ENCODE data around the gene RIOK1. TPM values are rescaled to one million over a fixed set of nuclear protein-coding genes. Genes with fewer than 3 reads are reported as not detected.

Gene RIOK1
- total and polyA plus RNA-seq, 7 donors = 8.5 to 27.7 (median 22.0) TPM

DNA sequence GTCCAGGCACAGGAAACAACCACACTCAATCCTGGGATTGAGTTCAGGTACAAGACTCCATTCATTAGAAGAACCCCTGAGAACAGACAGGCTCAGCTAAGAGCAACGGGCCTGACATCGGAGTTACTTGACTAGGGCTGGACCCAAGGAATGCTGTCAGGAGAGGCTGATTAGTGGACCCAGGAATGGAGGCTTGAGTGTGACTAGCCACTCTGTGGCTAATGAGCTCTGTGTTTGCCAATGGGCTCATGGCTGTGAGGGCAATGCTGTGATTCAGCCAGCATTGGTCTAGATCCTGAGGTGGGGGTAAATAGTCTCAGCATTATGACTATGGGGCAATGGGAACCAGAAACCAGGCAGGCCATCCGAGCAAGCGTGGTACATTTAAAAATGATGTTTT lies 71.8 kb downstream of the RIOK1 start:
- TF ChIP-seq, protein P1, sequence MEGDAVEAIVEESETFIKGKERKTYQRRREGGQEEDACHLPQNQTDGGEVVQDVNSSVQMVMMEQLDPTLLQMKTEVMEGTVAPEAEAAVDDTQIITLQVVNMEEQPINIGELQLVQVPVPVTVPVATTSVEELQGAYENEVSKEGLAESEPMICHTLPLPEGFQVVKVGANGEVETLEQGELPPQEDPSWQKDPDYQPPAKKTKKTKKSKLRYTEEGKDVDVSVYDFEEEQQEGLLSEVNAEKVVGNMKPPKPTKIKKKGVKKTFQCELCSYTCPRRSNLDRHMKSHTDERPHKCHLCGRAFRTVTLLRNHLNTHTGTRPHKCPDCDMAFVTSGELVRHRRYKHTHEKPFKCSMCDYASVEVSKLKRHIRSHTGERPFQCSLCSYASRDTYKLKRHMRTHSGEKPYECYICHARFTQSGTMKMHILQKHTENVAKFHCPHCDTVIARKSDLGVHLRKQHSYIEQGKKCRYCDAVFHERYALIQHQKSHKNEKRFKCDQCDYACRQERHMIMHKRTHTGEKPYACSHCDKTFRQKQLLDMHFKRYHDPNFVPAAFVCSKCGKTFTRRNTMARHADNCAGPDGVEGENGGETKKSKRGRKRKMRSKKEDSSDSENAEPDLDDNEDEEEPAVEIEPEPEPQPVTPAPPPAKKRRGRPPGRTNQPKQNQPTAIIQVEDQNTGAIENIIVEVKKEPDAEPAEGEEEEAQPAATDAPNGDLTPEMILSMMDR (IDR thresholded peaks at IDR 0.05) = no peak
- no peaks in the 10 kb centered on the region for H3K36me3 ChIP-seq (ENCODE audit: insufficient read depth in 1 of 2, low read depth in 1 of 2)
- ATAC-seq (no peak), DNase-seq (no peak)
- no peaks in the 10 kb centered on the region for H3K4me1 ChIP-seq
- intact Hi-C loops (cut with DNase I) = no loop called here
- no peak overlapping the region for H3K27ac ChIP-seq
- H3K27me3 ChIP-seq (ENCODE audit: insufficient read depth in 3 of 3, low read length in 2 of 3) = no peaks in the 10 kb centered on the region
- H3K9me3 ChIP-seq = no peaks in the 10 kb centered on the region
- 77 to 81% (median 80%) methylated on average over 4 of the region's 4 CpGs for WGBS, 3 donors
- no peak overlapping the region for H3K4me3 ChIP-seq

DNA sequence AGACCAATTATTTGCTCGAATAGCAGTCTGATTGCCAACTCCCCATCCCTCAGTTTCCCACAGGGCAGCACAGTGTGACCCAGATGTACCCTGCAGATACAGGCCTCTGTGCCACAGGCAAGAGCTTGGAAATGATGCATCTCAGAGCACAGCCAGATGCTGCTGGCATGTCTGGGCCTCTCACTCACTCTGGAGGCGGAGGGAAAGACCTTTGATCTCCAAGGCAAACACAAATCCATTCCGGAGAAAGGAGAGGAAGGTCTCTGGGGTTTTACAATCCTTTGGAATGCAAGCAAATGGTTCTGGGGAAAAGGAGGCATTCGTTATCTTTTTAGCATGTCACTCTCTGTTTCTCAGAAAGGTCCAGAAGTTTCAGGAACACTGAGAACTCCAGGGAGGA lies 74.2 kb downstream of the RIOK1 start:
- intact Hi-C loops (cut with DNase I) = no loop called here
- H3K27me3 ChIP-seq (ENCODE audit: insufficient read depth in 3 of 3, low read length in 2 of 3) = no peaks in the 10 kb centered on the region

DNA sequence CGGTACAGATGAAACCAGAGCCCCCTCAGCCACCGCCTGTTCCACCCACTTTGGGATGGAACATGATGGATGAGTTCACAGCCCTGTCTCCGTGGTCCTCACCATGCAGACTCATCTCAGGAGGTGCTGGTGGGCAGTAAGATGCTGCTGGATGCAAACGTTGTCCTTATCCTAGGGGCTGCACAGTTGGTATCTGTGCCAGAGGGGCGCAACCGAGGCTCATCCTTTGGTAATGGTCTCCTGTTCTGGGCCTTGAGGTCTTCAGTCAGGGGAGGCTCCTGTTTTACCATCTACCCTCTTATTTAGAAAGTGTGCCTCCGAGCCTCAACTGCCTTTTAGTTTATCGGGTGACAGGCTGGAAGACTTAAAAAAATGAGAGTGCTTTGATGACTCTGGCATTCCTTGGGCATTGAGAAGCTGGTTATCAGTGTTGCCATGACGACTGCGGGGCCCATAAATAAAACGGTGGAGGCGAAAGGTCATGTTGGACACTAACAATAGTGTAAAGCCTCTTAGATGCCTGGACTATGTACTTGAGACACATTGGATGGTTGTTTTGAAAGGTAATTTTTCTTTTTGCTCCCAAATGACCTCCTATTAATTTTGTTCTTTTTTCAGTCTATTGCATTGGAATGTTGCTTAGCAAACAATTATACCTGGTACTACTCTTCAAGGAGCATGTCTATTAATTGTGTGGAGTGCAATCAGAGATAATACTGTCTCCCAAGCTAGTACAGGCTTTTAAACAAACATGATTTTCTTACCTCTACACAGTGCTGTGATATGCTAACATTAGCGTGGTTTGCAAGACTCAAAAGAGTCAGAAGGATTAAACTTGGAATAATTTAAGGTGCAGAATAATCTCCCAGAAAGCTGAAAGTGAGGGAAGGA lies 77.6 kb downstream of the RIOK1 start:
- H3K27me3 ChIP-seq (ENCODE audit: insufficient read depth in 3 of 3, low read length in 2 of 3) = no peaks in the 10 kb centered on the region
- ATAC-seq = no peak
- no peak overlapping the region for H3K27ac ChIP-seq

More for the DNA sequence above, 74.2 kb downstream of the RIOK1 start:
- Histone ChIP-seq H3K4me3 (no peak overlapping the region), H3K9me3 (no peaks in the 10 kb centered on the region), H3K36me3 (ENCODE audit: insufficient read depth in 1 of 2, low read depth in 1 of 2) (no peaks in the 10 kb centered on the region), H3K27ac (no peak overlapping the region), H3K4me1 (no peaks in the 10 kb centered on the region)
- ATAC-seq (no peak), DNase-seq (no peak)
- TF ChIP-seq, protein P1 (IDR thresholded peaks at IDR 0.05) = no peak
- 18 to 26% (median 25%) methylated on average over 4 of the region's 4 CpGs for WGBS, 3 donors

More for the DNA sequence above, 77.6 kb downstream of the RIOK1 start:
- TF ChIP-seq, protein P1 (IDR thresholded peaks at IDR 0.05) = no peak
- no peak overlapping the region for H3K4me3 ChIP-seq
- H3K36me3 ChIP-seq (ENCODE audit: insufficient read depth in 1 of 2, low read depth in 1 of 2) = no peaks in the 10 kb centered on the region
- intact Hi-C loops (cut with DNase I) = no loop called here
- no peaks in the 10 kb centered on the region for H3K9me3 ChIP-seq
- H3K4me1 ChIP-seq = no peaks in the 10 kb centered on the region
- DNase-seq = no peak
- WGBS, 3 donors = 48 to 55% (median 51%) methylated on average over 13 of the region's 13 CpGs

Other genes with a start within 250 kb of the RIOK1 start
- 10 to 100 TPM; 29.9 to 37.3 (median 33.2) TPM for gene SSR1, start 76.6 kb upstream of the RIOK1 start, total RNA-seq
- gene SSR1, start 76.6 kb upstream of the RIOK1 start, polyA plus RNA-seq = 10 to 100 TPM; 17.9 to 40.4 (median 39.0) TPM
- gene CAGE1, start 66 bp upstream of the RIOK1 start, total RNA-seq = not detected
- under 1 TPM in 1 of 3 donors, not detected in 2; 0.08 TPM for gene CAGE1, start 66 bp upstream of the RIOK1 start, polyA plus RNA-seq
- gene DSP, start 151.9 kb downstream of the RIOK1 start, total RNA-seq = under 1 TPM; 0.25 to 0.49 (median 0.36) TPM
- gene DSP, start 151.9 kb downstream of the RIOK1 start, polyA plus RNA-seq = under 1 TPM; 0.10 to 0.26 (median 0.11) TPM
- 10 to 100 TPM in 2 of 4 donors, 1 to 10 TPM in 2; 8.3 to 11.8 (median 10.1) TPM for gene SNRNP48, start 200.4 kb downstream of the RIOK1 start, total RNA-seq
- 10 to 100 TPM in 1 of 3 donors, 1 to 10 TPM in 2; 8.8 to 40.8 (median 9.9) TPM for gene SNRNP48, start 200.4 kb downstream of the RIOK1 start, polyA plus RNA-seq

All from psoas muscle (tissue), 8 donors.